ENCODE data around the gene SET. TPM values are rescaled to one million over a fixed set of nuclear protein-coding genes. Genes with fewer than 3 reads are reported as not detected.

The SET gene
- total RNA-seq, 4 donors from 2014 or later = 102 to 191 (median 170) TPM

GRCh38 chr9:128704356-128704670, 15.3 kb downstream of the SET start:
- Histone ChIP-seq H3K4me1 (peaks cover 0 to 11% of the 10 kb centered on the region in 2 donors), H3K27me3 (no peaks in the 10 kb centered on the region), H3K4me3 (peak overlapping the region in 1 of 4 donors; percentile 62), H3K27ac (peak overlapping the region; percentile 69 to 79 (median 74)), H3K9me3 (no peaks in the 10 kb centered on the region), H3K36me3 (no peaks in the 10 kb centered on the region)
- intact Hi-C loops (cut with DNase I; ENCODE audit: low total_unique reads) (no loop called here), in situ Hi-C loops (cut with MboI; ENCODE audit: low sequenced_read_pairs in 4 of 4) (no loop called here)
- no peak for TF ChIP-seq POLR2A (IDR thresholded peaks at IDR 0.05)
- no peak for TF ChIP-seq CTCF (IDR thresholded peaks at IDR 0.05 in 4 of 5, conservative IDR thresholded peaks at IDR 0.05 in 1 of 5)
- ATAC-seq (no peak), DNase-seq (no peak)

- Histone ChIP-seq H3K36me3 (no peaks in the 10 kb centered on the region), H3K4me3 (no peak overlapping the region), H3K4me1 (peaks cover 0 to 11% of the 10 kb centered on the region in 2 donors), H3K27me3 (no peaks in the 10 kb centered on the region), H3K9me3 (no peaks in the 10 kb centered on the region), H3K27ac (peak overlapping the region in 3 of 4 donors; percentile 69 to 79 (median 69))
- TF ChIP-seq POLR2A (IDR thresholded peaks at IDR 0.05) (no peak), CTCF (IDR thresholded peaks at IDR 0.05 in 4 of 5, conservative IDR thresholded peaks at IDR 0.05 in 1 of 5) (no peak)
- in situ Hi-C loops (cut with MboI; ENCODE audit: low sequenced_read_pairs in 4 of 4) = no loop called here
- intact Hi-C loops (cut with DNase I; ENCODE audit: low total_unique reads) = no loop called here
- ATAC-seq (no peak), DNase-seq (no peak)
Measured at GRCh38 chr9:128705051-128705965, 16.3 kb downstream of the SET start.

- Histone ChIP-seq H3K36me3 (no peaks in the 10 kb centered on the region), H3K9me3 (no peaks in the 10 kb centered on the region), H3K27ac (no peak overlapping the region), H3K4me3 (no peak overlapping the region), H3K27me3 (no peaks in the 10 kb centered on the region), H3K4me1 (peaks cover 0 to 11% of the 10 kb centered on the region in 2 donors)
- DNase-seq (no peak), ATAC-seq (no peak)
- intact Hi-C loops (cut with DNase I; ENCODE audit: low total_unique reads) = no loop called here
- in situ Hi-C loops (cut with MboI; ENCODE audit: low sequenced_read_pairs in 4 of 4) = no loop called here
- TF ChIP-seq CTCF (IDR thresholded peaks at IDR 0.05 in 4 of 5, conservative IDR thresholded peaks at IDR 0.05 in 1 of 5) = no peak
- TF ChIP-seq POLR2A (IDR thresholded peaks at IDR 0.05) = no peak
Measured at GRCh38 chr9:128706045-128706444, 17.0 kb downstream of the SET start.

DNA sequence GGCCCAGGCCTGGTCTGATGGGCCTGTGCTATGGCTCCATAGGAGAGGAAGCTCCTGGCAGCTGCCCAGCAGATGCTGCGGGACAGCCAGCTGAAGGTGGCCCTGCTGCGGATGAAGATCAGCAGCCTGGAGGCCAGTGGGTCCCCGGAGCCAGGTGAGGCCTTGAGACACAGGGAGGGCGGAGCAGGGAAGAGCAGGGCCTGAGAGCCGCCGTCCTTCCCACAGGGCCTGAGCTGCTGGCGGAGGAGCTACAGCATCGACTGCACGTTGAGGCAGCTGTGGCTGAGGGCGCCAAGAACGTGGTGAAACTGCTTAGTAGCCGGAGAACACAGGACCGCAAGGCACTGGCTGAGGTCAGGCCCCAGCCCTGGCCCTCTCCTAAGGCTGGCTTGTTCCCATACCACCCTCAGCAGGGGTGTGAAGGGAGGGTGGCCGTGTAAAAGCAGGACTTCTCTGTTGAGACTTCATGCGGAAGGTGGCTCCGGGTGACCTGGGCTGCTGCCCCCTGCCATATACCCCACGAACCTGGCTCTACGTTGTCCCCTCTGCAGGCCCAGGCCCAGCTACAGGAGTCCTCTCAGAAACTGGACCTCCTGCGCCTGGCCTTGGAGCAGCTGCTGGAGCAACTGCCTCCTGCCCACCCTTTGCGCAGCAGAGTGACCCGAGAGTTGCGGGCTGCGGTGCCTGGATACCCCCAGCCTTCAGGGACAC, 17.8 kb downstream of the SET start:
- in situ Hi-C loops (cut with MboI; ENCODE audit: low sequenced_read_pairs in 4 of 4) = no loop called here
- DNase-seq (no peak), ATAC-seq (no peak)
- TF ChIP-seq POLR2A (IDR thresholded peaks at IDR 0.05) (no peak), CTCF (IDR thresholded peaks at IDR 0.05 in 4 of 5, conservative IDR thresholded peaks at IDR 0.05 in 1 of 5) (no peak)
- Histone ChIP-seq H3K36me3 (no peaks in the 10 kb centered on the region), H3K27ac (no peak overlapping the region), H3K27me3 (no peaks in the 10 kb centered on the region), H3K4me3 (no peak overlapping the region), H3K9me3 (no peaks in the 10 kb centered on the region), H3K4me1 (peaks cover 0 to 11% of the 10 kb centered on the region in 2 donors)
- intact Hi-C loops (cut with DNase I; ENCODE audit: low total_unique reads) = no loop called here
